GM21367 (cell line): ENCODE measurements around the gene TRIM39.

ENCODE experiments used
- ATAC-seq: cut with Tn5 transposase; IDR thresholded peaks from one replicate; pipeline ENCODE4 v1.9.1; 2021; ENCODE audit not compliant: unreplicated experiment

Gene TRIM39

DNA sequence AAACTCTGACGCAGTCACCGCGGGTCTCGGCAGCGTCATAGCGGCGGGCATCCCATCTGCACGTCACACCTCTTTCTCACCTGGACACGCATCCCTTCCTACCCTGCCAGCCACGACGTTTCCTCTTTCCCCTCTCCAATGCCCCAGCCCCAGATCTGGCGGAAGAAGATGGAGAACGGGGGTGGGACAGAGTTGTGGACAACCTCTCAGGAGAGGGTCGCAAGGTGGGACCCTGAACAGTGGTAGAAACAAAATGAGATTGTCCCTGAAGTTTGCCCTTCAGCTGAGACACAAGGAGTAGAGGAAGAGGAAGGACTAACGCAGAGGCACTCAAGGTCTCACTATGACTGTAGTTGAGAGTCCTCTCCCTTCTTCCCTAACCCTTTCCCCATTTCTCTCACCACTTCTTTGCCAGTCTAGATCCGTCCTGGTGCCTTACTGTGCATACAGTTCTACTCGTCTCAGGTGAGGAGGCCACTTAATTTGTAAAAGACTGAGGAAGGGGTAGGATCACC is 562 bp downstream of the TRIM39 start:
- no peak for ATAC-seq

DNA sequence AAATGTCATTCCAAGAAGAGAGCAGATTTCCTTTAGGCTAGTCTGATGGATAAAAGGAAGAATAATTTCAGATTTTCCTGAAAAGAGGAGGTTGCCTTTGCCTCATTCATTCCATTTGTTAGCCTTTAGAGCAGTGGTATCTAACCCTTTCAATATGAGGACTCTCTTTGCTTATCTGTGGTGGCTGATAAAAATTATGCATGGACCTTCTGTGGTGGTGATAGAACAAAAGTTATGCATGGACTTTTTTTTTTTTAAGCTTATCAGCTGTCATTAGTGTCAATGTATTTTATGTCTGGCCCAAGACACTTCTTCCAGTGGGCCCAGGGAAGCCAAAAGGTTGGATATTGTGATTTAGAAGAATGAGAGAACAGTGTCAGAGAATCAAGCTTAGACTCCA is 1.7 kb downstream of the TRIM39 start:
- no peak for ATAC-seq

DNA sequence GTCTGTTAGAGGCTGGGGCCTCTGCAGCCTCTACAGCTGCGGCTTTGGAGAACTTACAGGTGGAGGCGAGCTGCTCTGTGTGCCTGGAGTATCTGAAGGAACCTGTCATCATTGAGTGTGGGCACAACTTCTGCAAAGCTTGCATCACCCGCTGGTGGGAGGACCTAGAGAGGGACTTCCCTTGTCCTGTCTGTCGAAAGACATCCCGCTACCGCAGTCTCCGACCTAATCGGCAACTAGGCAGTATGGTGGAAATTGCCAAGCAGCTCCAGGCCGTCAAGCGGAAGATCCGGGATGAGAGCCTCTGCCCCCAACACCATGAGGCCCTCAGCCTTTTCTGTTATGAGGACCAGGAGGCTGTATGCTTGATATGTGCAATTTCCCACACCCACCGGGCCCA is 2.6 kb downstream of the TRIM39 start:
- ATAC-seq = no peak

DNA sequence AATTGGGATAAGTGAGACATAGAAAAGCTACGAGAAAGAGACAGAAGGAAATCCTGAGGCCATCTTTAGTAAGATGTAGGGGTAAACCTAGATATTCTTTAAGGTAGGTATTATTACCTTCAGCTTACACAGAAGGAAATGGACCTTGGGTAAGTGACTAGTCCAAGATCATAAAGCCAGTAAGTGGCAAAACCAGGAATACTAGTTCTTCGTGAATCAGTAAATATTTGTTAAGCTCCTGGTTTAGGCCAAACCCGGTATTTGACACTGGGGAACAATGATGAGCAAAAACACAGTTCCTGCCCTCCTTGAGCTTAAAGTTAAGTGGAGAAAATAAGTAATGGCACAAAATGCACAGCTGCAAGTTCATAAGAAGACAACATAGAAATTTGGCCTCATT is 5.3 kb downstream of the TRIM39 start:
- ATAC-seq = no peak

DNA sequence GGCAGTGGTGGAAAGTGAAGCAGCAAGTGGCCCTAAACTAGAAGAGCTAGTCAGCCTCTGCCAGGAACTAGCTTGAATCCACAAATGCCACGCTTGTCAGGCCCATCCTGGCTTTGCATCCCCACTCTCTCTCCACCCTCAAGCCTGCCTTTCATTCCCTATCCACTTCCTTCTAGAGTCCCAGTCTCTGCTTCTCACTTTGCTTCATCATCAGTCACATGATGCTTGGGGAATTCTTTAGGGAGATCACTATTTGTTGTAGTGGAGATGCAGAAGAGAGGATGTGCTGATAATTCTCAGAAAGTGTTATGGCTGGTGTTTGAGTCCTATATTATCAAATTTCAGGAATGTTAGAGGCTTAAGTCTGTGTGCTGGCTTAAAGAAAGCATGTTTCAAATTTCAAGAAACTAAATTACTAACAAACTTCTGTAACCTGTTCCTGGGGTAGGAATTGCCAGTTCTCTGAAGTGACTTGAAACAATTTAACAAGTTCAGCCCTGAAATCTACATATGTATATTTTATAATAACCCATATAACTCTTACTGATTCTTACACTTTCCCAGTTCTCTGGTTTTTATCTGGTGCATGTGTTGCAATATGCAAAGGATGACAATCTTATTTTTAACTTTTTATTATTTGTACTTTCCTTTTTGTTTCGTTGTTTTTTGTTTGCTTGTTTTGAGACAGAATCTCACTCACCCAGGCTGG is 7.5 kb downstream of the TRIM39 start:
- no peak for ATAC-seq

DNA sequence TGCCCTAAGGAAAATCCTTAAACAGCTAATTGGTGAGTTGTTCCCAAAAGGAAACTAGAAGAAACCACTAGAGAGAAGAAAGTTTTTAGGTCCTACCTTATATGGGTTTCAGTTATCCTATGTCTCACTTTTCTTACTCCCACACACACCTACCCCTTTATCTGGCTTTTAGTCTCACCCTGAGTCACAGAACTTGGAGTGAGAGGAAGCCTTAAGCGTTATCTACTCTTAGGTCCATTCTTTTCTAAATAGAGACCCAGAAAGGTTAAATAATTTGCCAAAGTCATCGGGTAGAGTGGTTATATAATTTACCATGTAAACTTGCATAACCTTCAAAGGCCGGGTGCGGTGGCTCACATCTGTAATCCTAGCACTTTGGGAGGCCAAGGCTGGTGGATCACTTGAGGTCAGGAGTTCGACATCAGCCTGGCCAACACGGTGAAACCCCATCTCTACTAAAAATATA is 13.9 kb downstream of the TRIM39 start:
- ATAC-seq = no peak

DNA sequence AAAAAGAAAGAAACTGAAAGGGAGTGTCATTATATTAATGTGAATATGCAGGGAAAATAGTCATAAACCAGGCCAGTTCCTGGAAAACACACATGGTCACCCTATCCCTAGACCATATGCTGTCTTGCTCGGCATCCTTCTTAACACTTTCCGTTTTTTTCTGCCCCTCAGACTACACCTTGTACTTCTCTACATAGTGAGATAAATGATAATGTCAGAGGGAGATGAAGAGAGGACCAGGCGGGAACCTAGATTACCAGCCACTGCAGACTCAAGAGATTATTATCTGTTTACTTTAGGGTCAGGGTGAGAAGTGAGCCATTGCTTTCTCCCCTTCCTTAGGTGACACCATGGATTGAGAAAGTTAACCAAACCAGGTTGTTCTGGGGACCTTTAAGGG is 14.5 kb downstream of the TRIM39 start:
- ATAC-seq = no peak

DNA sequence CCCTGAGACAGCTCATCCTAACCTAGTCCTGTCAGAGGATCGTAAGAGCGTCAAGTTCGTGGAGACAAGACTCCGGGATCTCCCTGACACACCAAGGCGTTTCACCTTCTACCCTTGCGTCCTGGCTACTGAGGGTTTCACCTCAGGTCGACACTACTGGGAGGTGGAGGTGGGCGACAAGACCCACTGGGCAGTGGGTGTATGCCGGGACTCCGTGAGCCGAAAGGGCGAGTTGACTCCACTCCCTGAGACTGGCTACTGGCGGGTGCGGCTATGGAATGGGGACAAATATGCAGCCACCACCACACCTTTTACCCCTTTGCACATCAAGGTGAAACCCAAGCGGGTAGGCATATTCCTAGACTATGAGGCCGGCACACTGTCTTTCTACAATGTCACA is 15.0 kb downstream of the TRIM39 start:
- no peak for ATAC-seq

DNA sequence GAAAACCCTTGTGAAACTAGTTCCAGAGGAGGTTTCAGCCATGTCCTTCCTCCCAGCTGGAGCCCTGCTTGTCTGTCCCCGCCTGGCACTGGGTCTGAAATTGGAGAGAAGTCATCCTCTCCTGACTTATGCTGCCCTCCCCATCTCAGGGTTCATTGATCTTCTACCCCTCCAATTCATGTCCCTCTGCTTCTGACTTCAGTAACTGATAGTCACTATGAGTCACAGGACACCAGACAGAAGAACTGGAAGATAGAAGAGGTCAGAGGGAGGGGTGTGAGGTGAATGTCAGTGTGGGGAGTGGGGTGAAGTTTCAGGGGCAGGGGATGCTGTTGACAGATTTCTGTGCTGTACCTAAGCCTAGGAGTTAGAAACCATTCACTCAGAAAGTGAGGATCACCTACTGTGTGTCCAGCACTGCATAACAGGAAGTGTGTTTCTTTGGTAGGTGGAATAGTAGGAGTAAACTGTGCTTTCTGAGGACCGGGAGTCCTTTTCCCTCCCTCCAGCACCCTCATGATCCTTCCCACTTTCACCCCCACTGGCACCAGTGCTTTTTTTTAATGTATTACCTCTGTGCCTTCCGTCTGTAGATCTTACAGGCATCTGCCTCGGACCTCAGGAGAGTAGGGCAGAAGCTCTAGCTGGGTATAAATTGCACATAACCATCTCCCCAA is 17.6 kb downstream of the TRIM39 start:
- ATAC-seq = no peak

DNA sequence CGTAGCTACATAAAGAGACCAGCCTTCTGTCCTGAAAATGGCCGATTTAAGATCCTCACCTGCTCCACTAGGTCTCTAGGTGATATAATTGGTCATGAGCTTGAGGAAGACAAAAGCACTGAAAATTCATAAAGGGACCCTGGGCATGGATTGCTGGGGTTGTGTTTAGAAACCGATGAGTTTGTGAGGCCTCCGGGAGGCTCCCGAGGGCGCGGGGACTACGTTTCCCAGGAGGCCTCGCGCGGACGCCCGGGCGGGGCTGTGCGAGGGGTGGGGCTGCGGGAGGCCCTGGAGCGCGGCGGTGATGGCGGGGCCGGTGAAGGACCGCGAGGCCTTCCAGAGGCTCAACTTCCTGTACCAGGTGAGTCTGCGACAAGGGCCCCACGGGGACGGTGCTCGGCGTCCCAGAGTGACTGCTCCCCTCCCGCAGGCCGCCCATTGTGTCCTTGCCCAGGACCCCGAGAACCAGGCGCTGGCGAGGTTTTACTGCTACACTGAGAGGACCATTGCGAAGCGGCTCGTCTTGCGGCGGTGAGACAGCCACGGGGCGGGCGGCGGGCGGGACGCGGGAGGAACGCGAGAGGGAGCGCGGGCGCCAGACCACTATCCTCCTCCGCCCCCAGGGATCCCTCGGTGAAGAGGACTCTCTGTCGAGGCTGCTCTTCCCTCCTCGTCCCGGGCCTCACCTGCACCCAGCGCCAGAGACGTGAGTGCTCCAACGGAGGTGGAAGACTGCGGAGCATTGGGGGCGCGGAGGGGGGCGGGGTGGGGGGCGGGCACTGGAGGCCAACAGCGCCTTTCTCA is 18.3 kb downstream of the TRIM39 start, which contains the start of gene RPP21:
Gene RPP21 (plus strand): TSS at position 289 of the 804 bp plus-strand sequence. CDS start 16 bp downstream, at position 305.
- peak; percentile 85 for ATAC-seq

DNA sequence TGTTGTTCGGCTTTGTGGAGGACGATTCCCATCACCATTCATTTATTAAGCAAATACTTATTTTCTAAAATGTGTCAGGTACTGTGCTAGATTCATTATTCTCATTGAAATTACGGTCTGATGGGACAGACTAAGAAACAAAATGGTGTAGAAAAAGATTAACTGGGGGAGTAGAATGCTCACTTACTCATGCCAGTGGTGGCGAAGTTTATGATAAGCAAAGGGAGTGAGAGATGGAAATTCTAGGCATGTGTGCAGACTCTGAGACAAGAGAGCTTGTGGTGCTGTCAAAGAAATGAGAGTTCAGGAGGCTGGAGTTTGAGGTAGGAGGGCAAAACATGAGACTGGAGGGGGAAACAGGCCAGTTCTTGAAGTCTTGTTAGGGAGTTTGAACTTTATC is 19.1 kb downstream of the TRIM39 start:
- ATAC-seq = no peak

DNA sequence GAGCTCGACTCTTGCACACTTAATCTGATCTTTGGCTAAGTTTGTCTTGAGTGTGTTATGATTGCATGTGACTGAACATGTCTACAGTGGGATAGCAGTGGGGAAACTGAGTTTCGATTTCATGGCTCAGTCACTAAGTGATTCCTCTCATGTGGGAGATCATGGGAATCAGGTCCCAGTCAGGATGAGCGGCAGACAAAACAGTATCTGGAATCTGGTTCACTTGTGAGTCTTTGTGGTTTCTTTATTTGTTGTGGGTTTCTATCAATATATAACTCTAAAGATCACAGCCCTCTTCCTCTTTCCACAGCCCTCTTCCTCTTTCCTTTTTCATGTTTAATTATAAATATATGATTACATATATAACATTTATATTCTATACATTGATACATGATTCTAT is 22.2 kb downstream of the TRIM39 start:
- ATAC-seq = no peak

DNA sequence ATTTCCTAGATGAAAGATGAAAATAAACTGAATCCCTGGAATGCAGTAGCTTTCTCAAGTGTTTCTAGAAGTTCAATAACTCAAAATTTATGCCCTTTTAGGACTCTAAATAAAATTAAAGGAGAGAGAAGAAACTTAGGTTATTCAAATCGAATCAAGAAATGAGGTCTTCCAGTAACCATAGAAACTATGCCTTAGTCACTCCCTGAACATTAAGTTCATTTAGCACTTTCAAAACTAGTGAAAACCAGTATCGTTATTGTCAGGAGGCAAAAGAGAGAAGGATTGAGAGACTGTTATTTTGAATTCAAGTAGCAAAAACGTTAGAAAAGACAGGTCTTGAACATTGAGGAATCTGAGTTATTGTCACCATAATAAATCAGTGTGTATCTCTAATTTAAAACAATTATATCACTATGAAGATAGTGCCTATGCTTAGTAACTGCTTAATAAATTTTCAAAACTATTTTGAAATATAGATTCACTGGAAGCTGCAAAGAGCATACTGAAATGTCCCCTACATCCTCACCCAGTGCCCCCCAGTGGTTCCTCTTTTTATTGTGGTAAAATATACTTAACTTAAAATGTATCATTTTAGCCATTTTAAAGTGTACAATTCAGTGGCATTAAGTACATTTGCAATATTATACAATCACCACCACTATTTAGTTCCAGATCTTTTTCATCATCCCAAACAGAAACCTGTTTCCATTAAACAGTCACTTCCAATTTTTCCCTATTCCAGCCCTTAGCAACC is 22.9 kb downstream of the TRIM39 start:
- no peak for ATAC-seq

DNA sequence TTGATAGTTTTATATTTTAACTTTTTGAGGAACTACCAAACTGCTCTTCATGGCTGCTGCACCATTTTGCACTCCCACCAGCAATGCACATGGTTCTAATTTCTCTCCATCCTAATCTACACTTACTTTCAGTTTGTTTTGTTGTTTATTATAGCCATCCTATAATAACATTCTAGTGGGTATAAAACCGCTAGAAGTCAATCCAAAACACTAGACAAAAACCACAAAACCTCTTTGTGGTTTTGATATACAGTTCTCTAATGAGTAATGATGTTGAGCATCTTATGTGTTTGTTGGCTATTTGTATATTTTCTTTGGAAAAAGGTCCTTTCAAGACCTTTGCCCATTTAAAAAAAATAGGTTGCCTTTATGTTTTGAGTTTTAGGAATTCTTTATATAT is 23.8 kb downstream of the TRIM39 start:
- no peak for ATAC-seq

DNA sequence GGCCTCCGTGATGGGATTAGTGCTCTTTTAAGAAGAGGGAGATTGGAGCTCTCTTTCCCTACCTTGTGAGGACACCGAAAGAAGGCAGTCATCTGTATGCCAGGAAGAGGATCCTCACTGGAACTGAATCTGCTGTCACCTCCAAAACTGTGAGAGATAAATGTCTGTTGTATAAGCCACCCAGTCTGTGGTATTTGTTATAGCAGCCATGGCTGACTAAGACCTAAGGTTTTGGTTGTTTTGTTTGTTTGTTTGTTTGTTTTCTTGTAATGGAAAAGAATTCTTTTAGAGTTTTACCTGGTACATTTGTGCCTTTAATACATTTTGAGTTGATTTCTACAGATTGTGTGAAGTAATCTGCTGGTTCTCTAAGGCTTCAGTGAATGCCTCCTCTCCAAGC is 25.8 kb downstream of the TRIM39 start:
- no peak for ATAC-seq

DNA sequence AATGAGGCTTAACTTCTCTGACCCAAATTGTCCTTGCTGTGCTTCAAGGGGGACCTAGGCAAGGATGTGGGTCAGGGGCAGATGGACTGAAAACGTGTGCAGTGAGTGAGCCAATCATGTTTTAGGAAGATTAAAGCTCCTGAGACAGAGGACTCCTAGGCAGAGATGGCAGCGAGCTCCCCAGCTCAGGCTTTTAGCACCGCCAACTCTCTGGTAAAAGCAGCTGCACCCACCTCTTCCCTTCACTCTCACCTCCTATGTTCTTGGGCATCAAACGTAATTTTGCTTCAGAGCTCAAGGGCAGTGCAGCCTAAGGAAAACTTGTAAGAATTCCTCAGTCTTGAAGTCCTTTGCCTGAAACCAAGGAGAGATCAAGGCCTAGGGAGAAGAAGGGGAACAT is 28.6 kb downstream of the TRIM39 start:
- no peak for ATAC-seq

DNA sequence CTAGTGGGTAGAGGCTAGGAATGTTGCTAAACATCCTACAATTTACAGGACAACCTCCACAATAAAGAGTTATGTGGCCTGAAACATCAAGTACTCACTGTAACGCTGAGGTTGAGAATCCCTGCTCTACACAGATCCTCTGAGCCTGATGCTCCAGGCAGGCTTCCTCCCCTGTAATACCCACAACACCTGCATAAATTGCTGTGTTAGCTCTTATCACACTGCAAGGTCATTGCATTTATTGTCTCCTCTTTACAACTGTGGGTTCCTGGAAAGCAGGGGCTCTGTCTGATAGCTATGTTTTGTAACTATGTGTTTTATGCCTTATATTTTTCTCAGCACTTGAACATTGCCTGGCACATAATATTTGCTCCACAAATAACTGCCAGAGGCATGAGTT is 29.8 kb downstream of the TRIM39 start:
- ATAC-seq = no peak

DNA sequence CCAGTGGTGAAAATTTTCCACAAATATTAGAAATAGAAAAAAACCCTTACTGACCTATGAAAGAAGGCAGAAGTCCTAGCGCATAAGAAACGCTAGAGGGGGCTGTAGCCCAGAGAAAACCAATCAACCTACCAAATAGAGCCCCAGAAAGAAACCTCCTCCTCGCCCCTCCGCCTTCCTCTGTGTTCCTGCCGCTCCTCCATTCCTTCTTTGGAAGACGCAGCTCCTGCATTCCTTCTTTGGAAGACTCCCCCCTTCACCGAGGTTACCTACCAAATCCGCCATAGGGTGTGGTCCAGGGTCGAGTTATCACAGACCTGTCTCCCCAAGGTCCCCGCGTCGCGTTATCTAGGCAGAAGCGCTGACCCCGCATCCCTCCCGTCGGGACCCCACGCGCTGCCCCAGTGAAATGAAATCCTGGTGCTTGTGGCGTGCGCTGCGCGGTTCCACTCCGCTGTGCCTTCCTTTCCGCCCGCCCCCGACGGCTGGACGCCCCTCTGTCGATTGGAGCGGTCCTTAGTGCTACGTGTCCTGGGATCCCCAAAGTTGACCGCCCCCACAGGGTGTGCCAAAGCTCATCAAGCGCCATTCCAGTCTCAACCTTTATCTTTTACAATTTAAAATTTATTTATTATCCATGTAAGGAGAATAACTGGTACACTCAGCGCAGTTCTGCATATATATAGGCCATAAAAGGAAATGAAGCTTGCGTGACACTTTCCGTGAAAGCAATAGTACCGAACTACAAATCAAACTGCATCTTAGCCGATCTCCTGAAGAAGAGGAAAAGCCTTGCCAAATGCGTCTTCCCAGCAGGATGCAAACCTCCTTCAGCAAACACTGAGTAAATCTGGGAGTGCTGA is 31.2 kb downstream of the TRIM39 start:
- ATAC-seq = no peak

DNA sequence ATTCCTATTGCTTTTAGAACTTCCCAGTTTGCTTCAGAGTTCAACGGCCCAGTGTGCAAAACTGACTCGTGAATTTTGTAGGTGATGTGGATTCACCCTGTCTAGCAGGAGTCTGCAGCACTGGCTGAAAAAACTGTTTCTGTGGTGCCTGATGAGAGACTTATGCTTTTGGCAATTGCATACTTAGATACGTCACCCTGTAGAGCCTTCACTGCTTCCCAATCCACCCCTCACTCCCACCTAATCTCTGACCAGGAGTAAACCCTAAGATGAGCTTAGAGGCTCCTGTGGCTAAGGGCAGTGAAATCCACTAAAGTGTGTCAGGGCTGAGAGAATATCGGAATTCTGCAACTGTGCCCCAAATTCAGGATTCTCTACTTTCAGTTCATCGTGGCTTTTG is 32.5 kb downstream of the TRIM39 start:
- no peak for ATAC-seq

DNA sequence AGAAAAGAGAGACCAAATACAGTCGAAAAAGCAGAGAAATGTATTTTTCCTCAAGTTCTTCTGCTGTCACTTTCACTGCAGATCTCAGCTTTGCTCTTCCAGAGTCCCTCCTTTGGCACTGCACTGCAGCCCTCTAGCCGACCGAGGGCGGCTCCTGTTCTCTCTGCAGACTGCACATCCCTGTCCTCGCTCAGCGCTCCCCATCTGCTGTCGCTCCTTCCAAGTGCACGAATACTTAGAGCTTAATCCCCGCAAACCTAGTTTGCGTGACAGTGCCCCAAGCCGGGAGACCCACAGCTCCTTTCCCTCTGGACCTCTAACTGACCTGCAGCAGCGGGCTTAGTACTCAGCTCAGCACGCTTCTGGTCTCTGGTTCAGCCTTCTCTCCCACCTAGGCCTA is 33.4 kb downstream of the TRIM39 start:
- no peak for ATAC-seq
